GM18951 (cell line): Measurements from ENCODE around the gene USP17L28.
"Not testable (repeated sequence)": the region's sequence is repeated elsewhere in the genome, so short reads cannot be mapped to it uniquely, and the experiment has no call there.

Experiments used
- POLR2A ChIP-seq: IDR thresholded peaks from 4 replicates; pipeline ENCODE4 v1.6.1; 2011; ENCODE audit warnings: mild to moderate bottlenecking; ENCODE audit not compliant: insufficient read length, insufficient read depth; ENCODE audit errors: extremely low read depth
- in situ Hi-C: fragments of 300-500 bp; cut with MboI; formaldehyde crosslinking; loops from one replicate; pipeline ENCODE4 v1.12.0; 2022; ENCODE audit warnings: low sequenced_read_pairs, mixed read lengths, inconsistent platforms; ENCODE audit not compliant: unreplicated experiment

The USP17L28 gene

GRCh38 chr4:9348593-9348992 lies at the start of gene USP17L28:
Gene USP17L28, plus strand, starts transcription at chr4:9348893. Its CDS starts 0 bp downstream, at chr4:9348893.
- in situ Hi-C loops: not testable (repeated sequence)

GRCh38 chr4:9324191-9324590 lies 24.5 kb upstream of the USP17L28 start:
- in situ Hi-C loops: not testable (repeated sequence)

GRCh38 chr4:9324865-9325264 lies 23.8 kb upstream of the USP17L28 start, which contains the start of gene USP17L24:
Gene USP17L24, plus strand, starts transcription at chr4:9325165. Its CDS starts 0 bp downstream, at chr4:9325165.
- in situ Hi-C loops: not testable (repeated sequence)

- in situ Hi-C loops: not testable (repeated sequence)
Measured at GRCh38 chr4:9329611-9330010, 19.1 kb upstream of the USP17L28 start, which contains the start of gene USP17L25. Gene USP17L25, plus strand, starts transcription at chr4:9329911. Its CDS starts 0 bp downstream, at chr4:9329911.

- in situ Hi-C loops: not testable (repeated sequence)
Measured at GRCh38 chr4:9334358-9334757, 14.3 kb upstream of the USP17L28 start, which contains the start of gene USP17L26. Gene USP17L26, plus strand, starts transcription at chr4:9334658. Its CDS starts 0 bp downstream, at chr4:9334658.

- in situ Hi-C loops: not testable (repeated sequence)
Measured at GRCh38 chr4:9339103-9339502, 9.6 kb upstream of the USP17L28 start, which contains the start of gene USP17L5. Gene USP17L5, plus strand, starts transcription at chr4:9339403. Its CDS starts 0 bp downstream, at chr4:9339403.

- in situ Hi-C loops: not testable (repeated sequence)
Measured at GRCh38 chr4:9343848-9344247, 4.8 kb upstream of the USP17L28 start, which contains the start of gene USP17L27. Gene USP17L27, plus strand, starts transcription at chr4:9344148. Its CDS starts 0 bp downstream, at chr4:9344148.

- in situ Hi-C loops: not testable (repeated sequence)
Measured at GRCh38 chr4:9350866-9351265, 2.2 kb downstream of the USP17L28 start.

- in situ Hi-C loops: not testable (repeated sequence)
Measured at GRCh38 chr4:9353338-9353737, 4.6 kb downstream of the USP17L28 start, which contains the start of gene USP17L29. Gene USP17L29, plus strand, starts transcription at chr4:9353638. Its CDS starts 0 bp downstream, at chr4:9353638.

- in situ Hi-C loops: not testable (repeated sequence)
Measured at GRCh38 chr4:9362829-9363228, 14.1 kb downstream of the USP17L28 start, which contains the start of gene USP17L30. Gene USP17L30, plus strand, starts transcription at chr4:9363129. Its CDS starts 0 bp downstream, at chr4:9363129.

- in situ Hi-C loops: loop anchor here (25.0 kb wide), 1 partner anchor 118 kb away; the partner anchor contains the start of genes USP17L19, USP17L20, USP17L21 and USP17L22
Measured at GRCh38 chr4:9379881-9380280, 31.2 kb downstream of the USP17L28 start.

GRCh38 chr4:9381012-9381534 lies 32.4 kb downstream of the USP17L28 start:
- in situ Hi-C loops: loop anchor here (25.0 kb wide), 1 partner anchor 119 kb away; the partner anchor contains the start of genes USP17L19, USP17L20, USP17L21 and USP17L22

GRCh38 chr4:9384126-9384525 lies 35.4 kb downstream of the USP17L28 start:
- in situ Hi-C loops: loop anchor here (25.0 kb wide), 1 partner anchor 122 kb away; the partner anchor contains the start of genes USP17L19, USP17L20, USP17L21 and USP17L22
- no peak for TF ChIP-seq POLR2A

- in situ Hi-C loops: loop anchor here (25.0 kb wide), 1 partner anchor 127 kb away; the partner anchor contains the start of genes USP17L19, USP17L20, USP17L21 and USP17L22
Measured at GRCh38 chr4:9389001-9389400, 40.3 kb downstream of the USP17L28 start.
